Measurements from ENCODE around the gene TNFRSF1A.

The TNFRSF1A gene

DNA sequence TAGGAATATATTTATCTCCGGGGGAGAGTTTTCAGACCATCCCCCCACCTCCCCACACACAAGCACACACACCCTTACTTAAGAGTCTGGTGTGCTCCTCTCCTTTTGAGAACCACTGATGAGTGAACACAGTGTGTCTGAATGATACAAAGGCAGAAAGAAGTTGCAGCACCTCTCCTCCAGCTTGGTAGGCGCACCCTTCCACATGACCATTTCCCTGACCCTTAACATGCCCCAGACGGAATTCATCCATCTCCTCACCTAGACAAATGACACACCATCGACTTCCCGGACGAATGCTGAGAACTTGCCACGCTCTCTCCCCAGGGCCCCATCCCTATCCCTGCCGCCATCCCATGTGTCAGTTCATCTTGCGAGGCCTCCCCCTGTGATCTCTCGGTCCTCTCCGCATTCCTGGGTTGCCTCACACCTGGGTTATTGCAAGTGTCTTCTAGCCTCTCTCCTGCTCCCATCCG lies 3.9 kb downstream of the TNFRSF1A start:
- no peak for DNase-seq (ENCODE audit: low read depth in 2 of 3, low spot score in 1 of 3)

DNA sequence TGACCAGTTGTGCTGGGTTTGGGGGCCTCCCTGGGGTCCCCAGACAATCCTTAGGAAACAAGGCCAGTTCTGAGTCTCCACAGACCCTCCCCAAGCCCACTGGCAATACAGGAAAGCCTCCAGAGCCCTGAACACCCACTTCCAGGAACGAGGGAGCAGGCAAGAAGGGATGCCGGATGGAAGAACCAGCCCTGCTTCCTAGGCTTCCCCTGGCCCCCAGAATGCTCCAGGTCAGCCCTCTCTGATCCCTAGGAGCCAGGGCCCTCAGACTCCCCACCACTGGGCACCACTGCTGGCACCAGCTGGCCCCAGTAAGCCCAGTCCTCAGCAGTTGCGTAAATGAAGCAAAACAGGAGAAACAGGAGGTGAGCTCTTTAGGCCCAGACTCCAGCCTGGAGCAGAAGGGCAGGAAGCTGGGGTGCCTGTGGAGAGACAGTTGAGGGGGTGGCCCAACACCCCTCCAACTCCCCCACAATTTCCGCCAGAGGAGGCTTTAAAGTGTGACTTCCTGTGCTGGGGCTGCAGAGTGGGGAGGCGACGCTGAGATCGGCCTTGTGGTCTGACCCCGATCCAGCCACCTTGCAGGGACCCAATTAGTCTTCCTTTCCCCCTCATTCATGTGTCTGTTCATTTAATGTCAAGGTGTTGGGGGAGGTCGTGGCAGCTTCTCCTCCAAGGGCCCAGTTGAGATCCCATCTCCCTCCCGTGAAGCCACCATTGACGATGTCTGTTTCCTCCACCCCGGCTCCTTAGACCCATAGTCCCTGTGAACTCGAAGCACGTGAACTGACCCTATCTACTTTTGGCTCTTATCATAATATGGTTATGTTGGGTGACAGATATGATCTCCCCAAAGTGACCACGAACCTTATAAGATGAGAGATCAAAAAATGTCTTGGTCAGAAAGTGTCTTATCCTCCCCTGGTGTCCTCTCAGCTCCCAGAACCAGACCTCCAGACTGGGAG lies 4.7 kb downstream of the TNFRSF1A start:
- no peak for DNase-seq (ENCODE audit: low read depth in 2 of 3, low spot score in 1 of 3)

DNA sequence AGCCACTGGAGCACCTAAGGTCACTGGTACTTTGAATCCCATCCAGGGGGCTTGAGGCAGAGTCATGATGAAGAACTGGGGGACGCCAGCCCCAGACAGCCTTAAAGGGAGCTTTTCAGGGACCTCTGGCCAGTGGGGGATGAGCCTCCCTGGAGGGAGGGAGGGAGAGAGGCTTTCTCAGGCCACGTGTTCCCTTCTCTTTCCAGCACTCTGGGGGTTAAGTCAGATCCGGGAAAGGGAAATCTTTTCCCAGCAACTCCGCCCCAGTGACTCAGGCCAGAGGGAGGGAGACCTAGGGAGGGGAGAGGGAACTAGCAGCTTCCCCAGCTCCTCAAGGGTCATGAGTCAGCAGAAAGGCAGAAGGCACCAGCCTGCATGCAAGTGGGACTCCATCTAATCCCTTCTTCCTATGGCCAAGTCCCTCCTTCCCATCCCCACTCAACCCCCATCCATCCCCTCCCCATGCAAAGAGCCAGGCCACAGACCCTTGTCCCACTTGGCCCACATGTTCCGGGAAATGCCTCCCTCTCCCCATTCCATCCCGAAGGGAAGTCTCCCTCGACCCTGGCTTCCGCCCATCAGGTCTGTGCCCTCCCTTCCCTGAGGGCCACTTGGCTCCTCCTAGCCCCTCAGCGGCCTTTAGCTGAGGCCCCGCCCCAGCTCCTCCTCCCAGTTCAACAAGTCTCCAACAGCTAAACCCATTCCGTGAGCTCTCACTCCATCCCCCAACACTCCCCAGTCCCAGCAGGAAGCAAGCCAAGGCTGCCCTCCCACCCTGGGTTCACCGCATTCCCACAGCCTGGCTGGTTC lies 5.6 kb downstream of the TNFRSF1A start:
- DNase-seq (ENCODE audit: low read depth in 2 of 3, low spot score in 1 of 3) = peak; percentile 62 to 71 (median 67)

DNA sequence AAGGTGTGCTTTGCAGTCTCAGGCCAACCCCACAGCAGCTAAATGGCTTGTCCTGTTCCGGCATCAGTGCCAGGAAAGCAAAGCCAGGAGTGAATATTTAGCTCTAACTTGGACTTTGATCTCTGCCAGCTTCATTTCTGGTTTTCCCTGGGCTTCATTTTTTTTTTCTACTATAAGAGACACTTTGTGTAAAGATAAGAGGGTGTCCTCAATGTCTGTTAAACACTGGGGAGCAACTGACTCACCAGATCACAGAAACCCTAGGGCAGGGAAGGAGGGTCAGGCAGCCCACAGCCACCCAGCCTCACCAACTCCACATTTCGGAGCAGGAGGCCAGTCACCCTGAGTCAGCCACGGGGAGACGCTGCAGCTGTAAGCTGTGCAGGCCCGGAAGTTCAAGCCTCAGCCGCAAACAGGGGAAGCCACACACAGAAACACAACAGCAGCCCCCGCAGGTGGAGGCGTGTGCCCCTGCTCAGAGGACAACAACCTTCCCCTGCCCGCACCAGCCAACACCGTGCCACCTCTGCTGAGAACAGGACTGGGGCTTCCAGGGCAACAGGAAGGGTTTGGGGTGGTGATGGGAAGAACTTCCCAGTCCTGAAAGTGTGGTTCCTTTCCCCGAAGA lies 6.3 kb downstream of the TNFRSF1A start:
- peak; percentile 74 to 83 (median 81) for DNase-seq (ENCODE audit: low read depth in 2 of 3, low spot score in 1 of 3)

DNA sequence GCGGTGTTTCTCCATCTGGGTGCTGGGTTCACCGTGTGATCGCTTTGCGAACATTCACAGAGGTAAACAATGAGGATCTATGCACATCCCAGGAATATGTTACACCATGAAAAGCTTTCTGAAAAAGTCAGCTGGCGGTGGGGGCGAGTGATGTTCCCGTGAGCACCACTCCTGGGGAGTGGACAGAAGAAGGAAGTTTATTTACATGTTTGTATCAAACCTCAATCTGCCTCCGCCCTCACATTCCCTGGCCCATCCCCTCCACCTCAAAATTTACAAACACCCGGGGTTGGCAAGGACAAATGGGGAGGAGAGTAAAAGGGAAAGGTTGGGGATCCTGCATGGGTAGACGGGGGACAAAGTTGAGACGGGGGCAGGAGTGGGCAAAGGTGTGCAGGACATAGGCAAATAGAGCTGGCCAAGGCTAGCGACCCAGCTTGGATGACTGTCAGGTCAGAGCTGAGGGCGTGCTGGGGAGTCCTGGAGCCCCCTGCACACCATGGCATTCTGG lies 6.9 kb downstream of the TNFRSF1A start:
- DNase-seq (ENCODE audit: low read depth in 2 of 3, low spot score in 1 of 3) = no peak

DNA sequence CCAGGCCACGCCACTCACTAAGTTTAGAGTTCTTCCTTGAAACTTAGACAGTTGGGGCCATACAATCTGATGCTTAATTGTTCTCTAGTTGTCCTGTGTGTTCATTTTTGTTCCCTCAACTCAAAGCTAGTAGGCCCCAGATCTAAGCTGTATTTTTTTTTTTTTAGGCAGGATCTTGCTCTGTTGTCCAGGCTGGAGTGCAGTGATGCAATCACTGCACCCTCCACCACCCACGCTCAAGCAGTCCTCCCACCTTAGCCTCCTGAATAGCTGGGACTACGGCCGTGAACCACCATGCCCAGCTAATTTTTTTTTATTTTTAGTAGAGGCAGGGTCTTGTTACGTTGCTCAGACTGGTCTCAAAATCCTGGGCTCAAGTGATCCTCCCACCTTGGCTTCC lies 7.5 kb downstream of the TNFRSF1A start:
- no peak for DNase-seq (ENCODE audit: low read depth in 2 of 3, low spot score in 1 of 3)

DNA sequence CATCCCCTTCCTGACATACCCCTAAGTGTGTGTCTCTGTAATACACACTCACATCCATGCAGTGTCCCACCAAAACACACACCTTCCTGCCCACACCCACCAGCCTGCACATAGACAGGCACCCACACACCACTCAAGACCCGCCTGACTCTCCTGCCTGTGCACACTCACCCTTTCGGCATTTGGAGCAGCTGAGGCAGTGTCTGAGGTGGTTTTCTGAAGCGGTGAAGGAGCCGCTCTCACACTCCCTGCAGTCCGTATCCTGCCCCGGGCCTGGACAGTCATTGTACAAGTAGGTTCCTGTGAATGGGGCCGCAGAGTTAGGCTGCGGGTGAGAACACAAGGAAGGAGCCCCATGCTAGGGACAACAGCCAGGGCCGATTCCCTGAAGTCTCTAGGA lies 8.3 kb downstream of the TNFRSF1A start:
- no peak for DNase-seq (ENCODE audit: low read depth in 2 of 3, low spot score in 1 of 3)

DNA sequence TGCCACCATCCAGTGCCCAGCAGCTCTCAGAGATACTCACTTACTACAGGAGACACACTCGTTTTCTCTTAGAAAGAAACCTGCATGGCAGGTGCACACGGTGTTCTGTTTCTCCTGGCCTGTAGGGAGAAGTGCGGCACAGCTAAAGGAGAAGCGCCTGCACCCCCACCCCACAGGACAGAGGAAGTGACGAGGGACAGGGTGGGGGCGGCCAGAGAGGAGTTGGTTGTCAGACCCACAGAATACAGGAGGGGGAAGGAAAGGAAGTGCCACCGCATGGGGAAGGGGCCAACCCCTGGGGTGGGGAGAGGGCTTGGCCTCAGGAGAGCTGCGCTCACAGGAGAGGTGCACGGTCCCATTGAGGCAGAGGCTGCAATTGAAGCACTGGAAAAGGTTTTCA lies 8.8 kb downstream of the TNFRSF1A start:
- no peak for DNase-seq (ENCODE audit: low read depth in 2 of 3, low spot score in 1 of 3)

DNA sequence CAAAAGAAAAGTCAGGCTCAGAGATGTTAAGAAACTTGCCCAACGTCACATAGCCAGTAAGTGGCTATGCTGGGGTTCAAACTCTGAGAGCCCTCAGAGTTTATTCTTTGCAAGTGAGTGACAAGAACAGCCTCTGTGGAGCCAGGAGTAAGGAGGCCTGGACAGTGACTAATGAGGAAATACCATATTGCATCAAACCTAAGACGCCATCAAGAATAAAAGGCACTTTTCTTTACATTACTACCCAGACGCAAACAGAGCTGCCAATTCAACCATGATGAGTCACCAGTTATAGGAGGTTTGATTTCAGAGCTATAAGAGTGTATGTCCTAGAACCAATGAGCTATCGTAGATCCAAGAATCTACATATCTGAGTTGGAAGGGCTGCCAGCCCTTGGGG lies 9.4 kb downstream of the TNFRSF1A start:
- DNase-seq (ENCODE audit: low read depth in 2 of 3, low spot score in 1 of 3) = no peak

DNA sequence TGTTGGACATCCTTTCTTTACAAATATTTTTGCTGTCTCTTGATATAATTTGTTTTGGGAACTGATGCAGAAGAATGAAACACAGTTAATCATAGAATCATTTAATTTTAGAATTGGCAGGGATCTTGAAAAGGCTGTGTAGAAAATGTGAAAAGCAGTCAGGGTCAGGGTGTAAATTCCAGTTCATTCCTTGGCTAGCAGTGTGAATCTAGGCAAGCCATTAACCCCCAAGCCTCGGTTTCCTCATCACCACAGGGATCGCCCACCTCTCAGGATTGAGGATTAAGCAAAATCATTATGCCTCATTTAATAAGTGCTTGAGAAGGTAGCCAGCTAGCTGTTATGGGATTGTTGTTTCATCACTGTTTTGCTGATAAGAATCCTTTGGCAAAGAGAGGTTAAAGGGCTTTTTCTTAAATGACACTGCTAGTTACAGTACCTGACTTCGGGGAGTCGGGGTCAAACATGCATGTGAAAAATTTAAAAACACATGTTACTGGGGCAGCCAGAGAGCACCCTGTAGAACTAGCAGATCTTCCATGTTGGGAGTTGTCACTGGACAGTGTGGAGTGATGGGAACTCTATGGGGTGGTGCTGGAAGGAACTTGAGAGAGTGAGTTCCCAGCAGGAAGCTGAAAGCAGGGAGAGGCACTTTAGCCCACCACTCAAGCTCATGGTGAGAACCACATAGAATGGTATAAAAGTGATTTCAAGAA lies 10.7 kb downstream of the TNFRSF1A start:
- no peak for DNase-seq (ENCODE audit: low read depth in 2 of 3, low spot score in 1 of 3)

DNA sequence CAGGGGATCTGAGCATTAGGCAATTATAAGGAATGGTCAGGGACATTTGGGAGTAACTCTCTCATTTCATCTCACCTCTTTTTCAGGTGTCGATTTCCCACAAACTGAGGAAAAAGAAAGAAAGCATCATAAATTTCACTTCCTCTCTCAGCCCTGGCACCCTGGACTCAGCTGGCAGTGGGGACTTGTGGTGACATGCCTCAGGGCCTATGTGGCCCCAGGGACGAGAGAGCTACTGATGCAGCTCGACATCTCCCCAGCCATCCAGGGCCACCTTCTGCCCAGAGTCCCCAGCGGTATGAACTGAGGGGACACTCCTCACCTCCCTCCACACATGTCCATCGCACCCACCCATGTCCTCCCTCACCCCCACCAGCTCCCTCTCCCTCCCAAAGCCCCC lies 11.7 kb downstream of the TNFRSF1A start:
- DNase-seq (ENCODE audit: low read depth in 2 of 3, low spot score in 1 of 3) = no peak

DNA sequence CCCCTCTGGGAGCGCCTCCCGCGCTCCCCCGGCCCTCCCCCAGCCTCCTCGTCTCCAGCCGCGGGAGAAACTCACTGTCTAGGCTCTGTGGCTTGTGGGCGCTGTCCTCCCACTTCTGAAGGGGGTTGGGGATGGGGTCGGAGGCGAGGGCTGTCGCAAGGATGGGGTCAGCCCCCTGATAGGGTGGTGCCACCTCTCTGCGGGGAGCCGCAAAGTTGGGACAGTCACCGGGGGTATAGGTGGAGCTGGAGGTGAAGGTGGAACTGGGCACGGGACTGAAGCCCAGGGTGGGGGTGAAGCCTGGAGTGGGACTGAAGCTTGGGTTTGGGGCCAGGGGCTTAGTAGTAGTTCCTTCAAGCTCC lies 12.2 kb downstream of the TNFRSF1A start:
- DNase-seq (ENCODE audit: low read depth in 2 of 3, low spot score in 1 of 3) = no peak

DNA sequence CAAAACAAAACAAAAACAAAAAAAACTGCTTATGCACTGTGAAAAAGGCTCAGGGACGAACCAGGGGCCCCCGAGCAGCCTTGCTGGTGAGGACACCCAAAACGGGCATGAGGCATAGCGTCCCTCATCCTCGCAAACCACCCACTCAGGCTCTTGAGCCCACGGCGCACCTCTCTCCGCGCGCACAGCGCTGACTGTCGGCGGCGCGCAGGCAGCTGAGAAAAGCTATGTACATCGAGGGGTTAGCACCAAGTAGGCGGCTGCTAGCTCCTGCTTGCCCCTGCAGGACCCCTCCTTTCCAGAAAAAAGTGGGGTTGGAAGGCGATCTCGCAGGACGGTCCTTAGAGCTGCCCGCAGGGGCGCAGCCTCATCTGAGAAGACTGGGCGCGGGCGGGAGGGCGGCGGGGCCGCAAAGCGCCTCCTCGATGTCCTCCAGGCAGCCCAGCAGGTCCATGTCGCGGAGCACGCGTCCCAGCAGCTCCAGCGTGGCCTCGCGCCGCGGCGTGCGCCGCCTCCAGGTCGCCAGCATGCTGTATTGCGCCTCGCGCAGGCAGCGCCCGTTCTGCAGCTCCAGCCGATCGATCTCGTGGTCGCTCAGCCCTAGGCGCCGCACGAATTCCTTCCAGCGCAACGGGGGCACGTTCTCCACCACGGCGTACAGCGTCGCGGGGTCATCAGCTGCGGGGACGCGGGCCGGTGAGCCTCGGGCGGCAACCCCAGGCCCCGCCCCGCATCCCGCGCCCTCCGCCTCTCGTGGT lies 12.8 kb downstream of the TNFRSF1A start:
- no peak for DNase-seq (ENCODE audit: low read depth in 2 of 3, low spot score in 1 of 3)

DNA sequence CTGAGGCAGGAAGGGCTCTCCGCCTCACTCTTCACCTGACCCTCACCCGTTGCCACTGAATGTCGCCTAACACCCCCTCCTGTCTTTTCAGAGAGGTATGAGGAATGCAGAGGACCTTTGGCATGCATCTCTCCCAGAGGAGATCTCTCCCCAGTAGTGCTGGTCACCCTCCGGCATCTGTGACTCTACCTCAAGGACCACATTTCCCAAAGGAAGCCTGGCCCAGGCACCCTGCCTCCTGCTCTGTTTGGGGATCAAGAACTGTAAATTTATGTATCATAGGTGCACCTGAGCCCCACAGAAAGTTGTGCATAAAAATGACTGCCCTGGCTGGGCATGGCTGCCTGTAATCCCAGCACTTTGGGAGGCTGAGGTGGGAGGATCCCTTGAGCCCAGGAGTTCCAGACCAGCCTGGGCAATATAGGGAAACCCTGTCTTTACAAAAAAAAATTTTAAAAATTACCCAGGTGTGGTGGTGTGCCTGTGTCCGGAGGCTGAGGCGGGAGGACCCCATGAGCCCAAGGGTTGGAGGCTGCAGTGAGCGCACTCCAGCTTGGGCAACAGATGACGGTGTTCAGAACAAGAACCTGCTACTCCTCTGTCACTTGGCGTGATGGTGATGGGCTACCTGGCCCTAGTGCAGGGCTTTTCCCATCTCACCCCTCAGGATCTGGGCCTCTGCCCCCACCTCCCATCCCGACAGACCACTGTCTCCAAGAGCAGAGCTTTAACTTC lies 13.7 kb downstream of the TNFRSF1A start:
- DNase-seq (ENCODE audit: low read depth in 2 of 3, low spot score in 1 of 3) = no peak

DNA sequence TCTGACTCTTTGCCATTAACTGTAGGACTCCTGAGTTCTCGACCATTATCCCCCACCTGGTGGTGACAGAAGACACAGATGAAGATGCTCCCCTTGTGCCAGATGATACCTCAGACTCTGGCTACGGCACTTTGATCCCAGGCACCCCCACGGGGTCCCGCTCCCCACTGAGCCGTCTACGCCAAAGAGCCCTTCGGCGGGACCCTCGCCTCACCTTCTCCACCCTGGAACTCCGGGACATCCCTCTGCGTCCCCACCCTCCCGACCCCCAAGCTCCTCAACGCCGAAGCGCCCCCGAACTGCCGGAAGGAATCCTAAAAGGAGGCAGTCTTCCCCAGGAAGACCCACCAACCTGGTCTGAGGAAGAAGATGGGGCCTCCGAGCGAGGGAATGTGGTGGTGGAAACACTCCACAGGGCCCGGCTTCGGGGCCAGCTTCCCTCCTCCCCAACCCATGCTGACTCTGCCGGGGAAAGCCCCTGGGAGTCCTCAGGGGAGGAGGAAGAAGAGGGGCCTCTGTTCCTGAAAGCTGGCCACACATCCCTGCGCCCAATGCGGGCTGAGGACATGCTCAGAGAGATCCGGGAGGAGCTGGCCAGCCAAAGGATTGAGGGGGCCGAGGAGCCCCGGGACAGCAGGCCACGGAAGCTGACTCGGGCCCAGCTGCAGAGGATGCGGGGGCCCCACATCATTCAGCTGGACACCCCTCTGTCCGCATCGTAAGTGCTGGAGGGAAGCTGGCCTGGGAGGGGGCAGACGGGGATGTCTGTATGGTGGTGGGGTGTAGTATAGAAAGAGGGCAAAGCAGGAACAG lies 14.4 kb downstream of the TNFRSF1A start:
- DNase-seq (ENCODE audit: low read depth in 2 of 3, low spot score in 1 of 3) = no peak

DNA sequence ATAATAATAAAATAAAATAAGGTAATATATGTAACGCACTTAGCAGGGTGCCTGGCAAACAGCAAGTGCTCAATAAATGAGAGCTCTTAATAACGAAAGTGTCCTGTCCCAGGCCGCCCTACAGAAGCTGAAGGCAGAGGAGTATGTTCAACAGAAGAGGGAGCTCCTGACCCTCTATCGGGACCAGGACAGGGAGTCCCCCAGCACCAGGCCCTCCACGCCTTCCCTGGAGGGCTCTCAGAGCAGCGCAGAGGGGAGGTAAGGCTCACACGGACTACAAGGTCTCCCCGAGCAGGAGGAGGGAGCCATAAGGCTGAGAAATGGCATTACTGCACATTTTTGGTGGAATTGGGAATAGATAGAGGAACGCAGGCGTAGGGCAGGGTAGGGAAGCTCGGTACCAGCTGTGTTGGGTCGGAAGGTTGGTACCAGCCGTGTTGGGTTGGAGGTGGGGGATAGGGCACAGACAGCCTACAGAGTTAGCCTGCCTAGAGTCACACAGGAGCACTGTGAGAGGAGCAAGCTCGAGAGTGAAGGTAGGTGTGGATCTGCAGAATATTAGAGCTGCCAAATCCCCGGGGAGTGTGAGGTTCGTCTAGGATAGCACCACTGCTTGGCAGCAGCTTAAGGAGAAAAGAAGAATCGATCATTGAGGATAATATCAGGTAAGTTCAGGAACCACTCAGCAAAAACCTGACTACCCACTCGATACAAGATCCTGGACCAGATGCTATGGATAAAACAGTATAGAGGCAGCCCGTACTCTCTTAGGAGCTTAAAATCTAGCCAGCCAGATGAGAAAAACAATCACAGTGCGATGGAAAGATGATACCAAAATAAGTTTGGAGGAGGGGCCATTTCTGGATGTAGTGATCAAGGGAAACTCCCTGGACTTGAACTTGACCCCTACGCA lies 15.3 kb downstream of the TNFRSF1A start:
- DNase-seq (ENCODE audit: low read depth in 2 of 3, low spot score in 1 of 3) = no peak

DNA sequence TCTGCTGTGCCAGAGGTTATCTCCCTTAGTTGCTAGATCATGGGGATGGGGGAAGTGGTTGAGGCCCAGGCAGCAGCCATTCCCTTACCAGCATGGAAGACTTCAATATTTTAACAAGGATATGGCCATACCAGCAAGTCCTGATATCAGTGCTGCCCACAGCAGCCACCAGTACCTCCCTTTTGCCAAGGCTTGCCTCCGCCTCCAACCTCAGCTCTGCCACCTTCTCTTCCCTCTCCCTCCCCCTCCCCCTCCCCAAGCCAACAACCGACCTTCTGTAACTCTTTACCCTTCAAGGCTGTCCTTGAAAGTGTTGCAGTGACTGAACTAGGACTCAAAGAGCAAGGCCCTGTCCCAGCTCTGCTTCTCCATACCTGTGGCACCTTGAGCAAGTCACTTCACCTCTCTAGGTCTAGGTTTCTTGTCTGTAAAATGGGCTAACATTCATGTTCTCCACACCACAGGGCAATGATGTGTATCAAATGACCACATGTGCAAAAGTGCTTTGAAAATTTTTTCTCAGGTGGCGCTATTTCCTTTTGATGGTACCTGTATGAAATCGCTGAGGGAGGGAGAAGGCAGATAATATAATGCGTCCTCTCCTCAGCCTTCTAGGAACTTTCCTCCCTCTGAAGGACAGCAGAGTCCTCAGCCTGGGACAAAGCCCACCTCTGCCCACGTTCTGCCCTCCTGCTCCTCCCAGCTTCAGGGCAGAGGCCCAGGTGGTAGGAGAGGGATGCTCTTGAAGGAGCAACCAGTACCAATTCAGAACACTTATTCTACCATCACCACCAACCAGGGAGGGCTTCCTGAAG lies 16.7 kb downstream of the TNFRSF1A start:
- no peak for DNase-seq (ENCODE audit: low read depth in 2 of 3, low spot score in 1 of 3)

Data from stimulated activated CD4-positive, alpha-beta T cell treated with anti-CD3 and anti-CD28 coated beads, Interleukin-12 subunit alpha, Interleukin-12 subunit beta, amount 100 ng/mL, for 48 hours (primary cell).